Retinal pigment epithelial cell (primary cell): Measurements from ENCODE around the gene CACNA2D3.

ENCODE experiments used
- DNase-seq: peaks from one replicate; pipeline ENCODE4 v3.0.0-alpha.2; 2010; ENCODE audit warnings: low read depth
- H3K4me3 ChIP-seq: 2 replicates; pipeline ENCODE4 v1.5.1; 2011; ENCODE audit warnings: mild to moderate bottlenecking, low read length, control low read depth, moderate library complexity
- CTCF ChIP-seq: conservative IDR thresholded peaks from 2 replicates; pipeline ENCODE4 v1.5.1; 2011; ENCODE audit warnings: low read depth, low read length, control low read depth, inconsistent platforms

The CACNA2D3 gene

GRCh38 chr3:54223063-54223462, 100.7 kb downstream of the CACNA2D3 start:
- DNase-seq: no peak
- TF ChIP-seq CTCF: no peak
- no peak overlapping the region for H3K4me3 ChIP-seq

DNA sequence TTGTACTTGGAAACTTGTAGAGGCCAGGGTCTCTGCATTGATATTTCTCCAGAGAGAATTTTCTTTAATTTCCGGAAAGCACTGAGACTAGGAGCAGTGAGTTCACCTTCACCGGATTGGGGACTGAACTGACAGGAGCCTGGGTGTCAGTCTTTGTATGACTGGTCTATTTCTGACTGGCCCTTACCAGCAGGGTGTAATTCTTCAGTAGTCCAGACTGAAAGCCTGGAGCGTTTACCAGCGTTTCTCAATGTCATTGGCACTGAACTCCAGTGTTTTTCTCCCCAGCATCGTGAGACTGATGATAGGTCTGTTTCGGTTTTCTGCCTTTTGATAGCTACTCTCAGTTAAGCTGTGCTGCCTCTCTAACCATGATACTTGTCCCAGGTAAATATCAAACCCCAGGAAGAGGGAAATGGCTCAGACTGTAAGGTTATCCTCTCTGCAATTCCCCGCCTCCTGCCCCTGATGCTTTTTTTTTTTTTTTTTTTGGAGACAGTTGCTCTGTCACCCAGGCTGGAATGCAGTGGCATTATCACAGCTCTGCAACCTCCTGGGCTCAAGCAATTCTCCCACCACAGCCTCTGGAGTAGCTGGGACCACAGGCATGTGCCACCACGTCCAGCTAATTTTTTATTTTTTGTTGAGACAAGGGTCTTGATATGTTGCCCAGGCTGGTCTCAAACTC, 103.6 kb downstream of the CACNA2D3 start:
- no peak for TF ChIP-seq CTCF
- DNase-seq: no peak
- no peak overlapping the region for H3K4me3 ChIP-seq

- no peak for DNase-seq
- no peak for TF ChIP-seq CTCF
- no peak overlapping the region for H3K4me3 ChIP-seq
Observed at GRCh38 chr3:54228806-54229205, 106.5 kb downstream of the CACNA2D3 start.

DNA sequence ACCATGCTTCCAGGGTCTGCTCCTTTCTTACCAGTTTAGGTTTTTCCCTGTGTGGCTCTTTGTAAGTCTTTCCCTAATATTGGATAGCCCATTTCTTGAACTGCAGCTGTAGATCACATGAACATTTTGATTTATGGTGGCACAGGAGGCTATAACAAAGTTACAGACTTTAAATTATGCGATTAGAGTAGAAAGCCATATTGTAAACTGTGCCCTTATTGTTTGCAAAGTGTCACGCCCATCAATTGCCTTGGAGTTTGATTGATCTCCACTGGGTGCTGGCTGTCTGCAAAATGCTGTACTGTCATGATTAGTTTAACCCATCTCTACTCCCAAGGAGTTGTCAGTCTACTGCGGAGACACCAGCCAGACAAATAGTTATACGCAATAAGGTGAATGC, 110.3 kb downstream of the CACNA2D3 start:
- TF ChIP-seq CTCF: no peak
- H3K4me3 ChIP-seq: no peak overlapping the region
- DNase-seq: no peak

GRCh38 chr3:54235998-54236397, 113.6 kb downstream of the CACNA2D3 start:
- no peak for DNase-seq

GRCh38 chr3:54237109-54237508, 114.8 kb downstream of the CACNA2D3 start:
- no peak for DNase-seq
- H3K4me3 ChIP-seq: no peak overlapping the region
- no peak for TF ChIP-seq CTCF

More at GRCh38 chr3:54235998-54236397, 113.6 kb downstream of the CACNA2D3 start:
- H3K4me3 ChIP-seq: no peak overlapping the region
- no peak for TF ChIP-seq CTCF

DNA sequence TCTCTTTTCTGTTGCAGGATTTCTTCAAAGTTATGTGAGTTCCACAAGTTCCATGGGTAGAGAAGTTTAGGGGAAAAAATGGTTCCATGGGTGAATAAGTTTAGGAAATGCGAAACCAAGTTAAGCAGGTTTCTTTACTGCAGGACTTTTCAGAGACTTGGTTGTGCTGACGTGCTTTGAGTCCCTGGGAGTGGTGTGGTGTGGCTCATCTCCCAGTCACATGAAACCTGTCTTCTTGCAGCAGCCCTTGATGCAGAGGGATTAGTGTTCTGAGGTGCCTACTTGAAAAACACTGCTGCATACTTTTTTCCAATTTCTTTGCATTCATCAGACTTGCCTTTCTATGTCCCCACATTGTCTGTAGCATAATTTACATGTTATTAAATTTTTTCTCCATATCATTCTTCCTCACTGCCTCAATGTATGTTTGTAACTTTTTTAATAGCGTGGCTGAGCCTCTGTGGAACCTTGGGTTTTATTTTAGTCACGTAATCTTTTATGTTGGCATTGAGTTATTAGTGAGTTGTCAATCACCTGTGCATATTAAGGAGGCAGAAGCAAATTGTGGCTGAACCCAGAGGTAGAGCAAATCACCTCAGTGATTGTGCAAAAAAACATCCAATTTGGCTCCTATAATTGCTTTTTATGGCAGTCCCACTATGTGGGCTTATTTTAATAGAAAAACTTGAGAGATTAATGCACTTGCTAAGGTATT, 115.6 kb downstream of the CACNA2D3 start:
- no peak for TF ChIP-seq CTCF
- no peak for DNase-seq
- no peak overlapping the region for H3K4me3 ChIP-seq
